GM12875 (cell line): ENCODE data around the gene RAX2.
"Not testable (repeated sequence)": the region's sequence is repeated elsewhere in the genome, so short reads cannot be mapped to it uniquely, and the experiment has no call there.

Experiments
- H3K4me3 ChIP-seq: one replicate; pipeline ENCODE4 v1.5.1; 2011; ENCODE audit warnings: low read depth, low read length, control low read depth
- CTCF ChIP-seq: IDR thresholded peaks from 2 replicates; pipeline ENCODE4 v1.5.1; 2011; ENCODE audit warnings: low read depth, mild to moderate bottlenecking, control low read depth, inconsistent platforms, low read length, moderate library complexity, borderline replicate concordance; ENCODE audit not compliant: insufficient read depth

The RAX2 gene

DNA sequence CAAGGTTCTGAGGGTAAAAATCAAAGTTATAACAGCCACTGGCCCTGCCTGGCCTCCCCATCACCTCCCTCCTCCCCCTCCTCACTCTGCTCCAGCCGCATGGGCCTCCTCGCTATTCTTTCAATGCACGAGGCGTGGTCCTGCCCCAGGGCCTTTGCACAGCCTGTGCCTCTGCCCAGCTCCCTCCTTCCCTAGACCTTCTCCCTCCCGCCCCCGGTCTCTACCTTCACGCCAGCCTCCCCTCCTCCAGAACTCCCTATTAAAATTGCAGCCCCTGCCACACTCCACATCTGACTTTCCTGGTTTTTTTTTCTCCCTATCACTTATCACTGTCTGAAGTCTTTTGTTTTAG lies 3.3 kb downstream of the RAX2 start:
- TF ChIP-seq CTCF = no peak

DNA sequence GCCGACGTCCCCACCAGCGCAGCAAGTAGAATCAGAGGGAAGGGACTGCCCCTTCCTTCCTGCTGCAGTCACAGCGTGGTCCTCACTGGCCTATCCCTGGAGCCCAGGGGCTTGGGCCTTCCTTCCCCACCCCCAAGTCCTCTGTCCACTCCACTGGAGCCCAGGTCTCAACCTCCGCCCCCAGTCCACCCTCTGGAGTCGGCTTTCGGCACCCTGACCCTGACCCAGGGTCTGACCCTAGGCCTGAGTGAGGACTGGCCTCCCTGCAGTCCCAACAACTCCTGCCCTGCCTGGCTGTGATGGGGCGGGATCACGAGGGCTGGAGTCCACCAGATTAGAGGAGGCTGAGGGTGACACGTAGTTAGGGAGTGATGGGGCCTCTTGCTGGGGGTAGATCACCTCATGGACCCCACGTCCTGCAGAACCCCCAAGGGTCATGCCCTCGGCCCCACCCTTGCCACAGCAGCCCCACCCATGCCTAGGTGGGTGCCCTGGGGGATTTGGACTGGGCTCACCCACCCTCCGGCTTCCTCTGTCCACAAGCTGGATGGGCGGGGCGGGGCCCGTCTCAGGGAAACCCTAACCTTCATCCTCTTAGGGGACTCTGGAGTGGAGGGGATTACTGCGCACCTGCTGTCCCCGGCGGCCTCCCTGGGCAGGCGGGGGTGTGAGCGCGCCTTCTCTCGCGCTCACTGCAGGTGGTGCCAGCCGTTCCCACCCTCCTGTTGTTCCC lies 3.8 kb downstream of the RAX2 start:
- H3K4me3 ChIP-seq = no peak overlapping the region
- no peak for TF ChIP-seq CTCF

More for the DNA sequence above, 3.3 kb downstream of the RAX2 start:
- H3K4me3 ChIP-seq = no peak overlapping the region

DNA sequence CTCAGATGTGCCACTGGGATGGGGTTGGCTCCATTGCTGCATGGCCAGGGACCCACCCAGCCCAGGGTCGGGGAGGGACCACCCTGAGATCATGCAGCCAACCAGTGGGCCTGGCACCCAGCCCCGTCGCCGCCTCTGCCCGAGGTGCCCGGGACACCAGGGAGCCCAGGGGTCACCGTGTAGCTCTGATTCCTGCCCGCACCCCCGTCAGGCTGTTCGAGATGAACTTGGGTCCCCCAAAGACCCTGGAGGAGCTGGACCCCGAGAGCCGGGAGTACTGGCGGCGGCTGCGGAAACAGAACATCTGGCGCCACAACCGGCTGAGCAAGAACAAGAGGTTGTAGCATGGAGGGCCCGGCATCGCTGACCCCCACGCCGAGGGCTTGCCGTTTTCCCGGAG lies 5.0 kb downstream of the RAX2 start:
- no peak overlapping the region for H3K4me3 ChIP-seq
- TF ChIP-seq CTCF = no peak

- no peak overlapping the region for H3K4me3 ChIP-seq
- TF ChIP-seq CTCF = no peak
These were observed 5.5 kb downstream of the RAX2 start for GRCh38 chr19:3766520-3766919.

DNA sequence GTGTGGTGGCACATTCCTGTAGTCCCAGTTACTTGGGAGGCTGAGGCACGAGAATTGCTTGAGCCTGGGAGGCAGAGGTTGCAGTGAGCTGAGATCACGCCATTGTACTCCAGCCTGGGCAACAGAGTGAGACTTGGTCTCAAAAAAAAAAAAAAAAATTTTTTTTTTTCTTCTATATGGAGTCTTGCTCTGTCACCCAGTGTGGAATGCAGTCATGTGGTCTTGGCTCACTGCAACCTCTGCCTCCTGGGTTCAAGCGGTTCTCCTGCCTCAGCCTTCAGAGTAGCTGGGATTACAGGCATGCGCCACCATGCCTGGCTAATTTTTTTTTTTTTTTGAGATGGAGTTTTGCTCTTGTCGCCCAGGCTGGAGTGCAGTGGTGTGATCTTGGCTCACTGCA lies 6.3 kb downstream of the RAX2 start:
- not testable (repeated sequence) for H3K4me3 ChIP-seq

DNA sequence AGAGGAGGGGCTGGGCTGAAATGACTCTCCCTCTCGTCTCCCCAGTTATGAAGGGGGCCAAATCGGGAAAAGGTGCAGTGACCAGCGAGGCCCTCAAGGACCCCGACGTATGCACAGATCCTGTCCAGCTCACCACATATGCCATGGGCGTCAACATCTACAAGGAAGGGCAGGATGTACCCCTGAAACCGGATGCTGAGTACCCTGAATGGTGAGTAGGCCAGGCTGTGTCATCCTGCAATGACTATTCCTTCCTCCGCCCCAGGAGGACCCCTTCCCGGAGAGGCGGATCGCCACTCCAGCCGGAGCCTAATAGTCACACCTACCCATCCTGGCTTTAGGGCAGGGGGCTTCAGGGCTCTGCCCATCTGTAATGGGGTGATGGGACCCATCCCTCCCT lies 6.9 kb downstream of the RAX2 start:
- no peak for TF ChIP-seq CTCF
- H3K4me3 ChIP-seq = no peak overlapping the region

DNA sequence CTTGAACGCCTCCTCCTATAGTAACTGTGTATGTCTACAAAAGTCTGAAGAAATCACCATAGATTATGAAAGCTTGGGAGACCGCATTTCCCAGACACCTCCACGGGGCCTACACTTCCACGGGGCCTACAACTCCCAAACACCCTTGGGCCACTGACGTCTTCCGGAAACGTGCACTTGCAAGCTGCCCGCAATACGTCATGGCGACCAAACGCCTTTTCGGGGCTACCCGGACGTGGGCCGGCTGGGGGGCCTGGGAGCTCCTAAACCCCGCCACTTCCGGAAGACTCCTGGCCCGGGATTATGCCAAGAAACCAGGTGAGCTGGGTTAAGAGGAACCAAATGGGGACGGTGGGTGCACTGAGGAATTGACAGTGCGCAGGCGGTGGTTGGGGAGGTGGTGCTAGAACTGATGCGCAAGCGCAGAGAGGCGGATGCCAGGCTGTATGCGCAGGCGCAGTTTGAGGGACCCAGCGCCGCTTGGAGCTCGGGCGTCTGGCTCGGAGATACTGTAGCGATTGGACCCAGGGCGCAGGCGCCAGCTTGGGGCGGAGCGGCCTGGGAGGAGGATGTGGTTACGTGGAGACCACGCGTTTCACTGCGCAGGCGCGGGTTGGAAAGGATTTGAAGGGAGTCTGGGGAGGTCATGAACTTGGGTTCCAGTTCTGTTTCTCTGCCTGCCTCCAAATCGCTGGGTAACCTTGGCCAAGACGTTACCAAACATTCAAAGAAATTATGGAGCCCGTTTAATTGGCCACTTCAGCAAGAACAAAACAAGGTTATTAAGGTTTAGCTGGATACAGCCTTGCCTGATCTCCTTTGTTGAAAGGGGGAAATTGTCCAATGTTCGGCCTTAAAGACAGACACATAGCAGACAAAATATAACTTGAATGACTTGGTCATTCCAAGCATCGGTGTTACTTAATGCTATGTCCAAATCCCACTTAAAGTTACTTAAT lies 9.2 kb downstream of the RAX2 start, which contains the start of gene MRPL54:
TSS of gene MRPL54 (plus strand) at position 182 of the 959 bp plus-strand sequence. CDS start at position 201, 19 bp downstream.
- H3K4me3 ChIP-seq = peak within 1 kb of the TSS; percentile 73
- no peak for TF ChIP-seq CTCF
